NT2/D1 (cell line): ENCODE measurements around the gene TTLL4.

Experiments used
- DNase-seq: peaks from one replicate; pipeline ENCODE4 v3.0.0-alpha.2; 2011; ENCODE audit warnings: low read depth, low spot score
- H3K27me3 ChIP-seq: 2 replicates; pipeline ENCODE4 v1.6.0; 2011; ENCODE audit warnings: mild to moderate bottlenecking; ENCODE audit not compliant: insufficient read length, insufficient read depth
- H3K36me3 ChIP-seq: 2 replicates; pipeline ENCODE4 v1.6.1; 2011; ENCODE audit warnings: mild to moderate bottlenecking, low read length, mixed read lengths; ENCODE audit not compliant: insufficient read depth, insufficient read length
- H3K4me1 ChIP-seq: 2 replicates; pipeline ENCODE4 v1.5.1; 2011; ENCODE audit not compliant: insufficient read depth, insufficient read length
- H3K4me3 ChIP-seq: 2 replicates; pipeline ENCODE4 v1.5.1; 2011; ENCODE audit warnings: low read depth; ENCODE audit not compliant: insufficient read length
- H3K9ac ChIP-seq: 2 replicates; pipeline ENCODE4 v1.6.0; 2011; ENCODE audit warnings: low read depth; ENCODE audit not compliant: insufficient read length
- H3K9me3 ChIP-seq: 2 replicates; pipeline ENCODE4 v1.5.1; 2011; ENCODE audit warnings: mild to moderate bottlenecking, low read length; ENCODE audit not compliant: insufficient read depth
- SUZ12 ChIP-seq: IDR thresholded peaks from 2 replicates; pipeline ENCODE4 v1.6.1; 2011; ENCODE audit not compliant: insufficient read length, insufficient read depth; ENCODE audit errors: extremely low read depth
- YY1 ChIP-seq: IDR thresholded peaks from 2 replicates; pipeline ENCODE4 v1.6.1; 2011; ENCODE audit not compliant: insufficient read length, insufficient read depth
- ZNF274 ChIP-seq: IDR thresholded peaks from 2 replicates; pipeline ENCODE4 v1.6.1; 2011; ENCODE audit warnings: mild to moderate bottlenecking, low read depth, low read length

TTLL4 gene

GRCh38 chr2:218701806-218702205 is 8.8 kb upstream of the TTLL4 start:
- no peak overlapping the region for H3K9ac ChIP-seq
- H3K4me3 ChIP-seq = no peak overlapping the region
- TF ChIP-seq ZNF274 = no peak
- TF ChIP-seq SUZ12 = no peak
- no peak for TF ChIP-seq YY1
- H3K36me3 ChIP-seq = peaks cover 53% of the 10 kb centered on the region
- no peaks in the 10 kb centered on the region for H3K4me1 ChIP-seq
- H3K27me3 ChIP-seq = no peaks in the 10 kb centered on the region
- no peaks in the 10 kb centered on the region for H3K9me3 ChIP-seq
- DNase-seq = no peak

- Histone ChIP-seq H3K36me3 (peaks cover 38% of the 10 kb centered on the region), H3K4me3 (no peak overlapping the region), H3K27me3 (no peaks in the 10 kb centered on the region), H3K9ac (no peak overlapping the region), H3K4me1 (no peaks in the 10 kb centered on the region), H3K9me3 (no peaks in the 10 kb centered on the region)
- TF ChIP-seq YY1 = no peak
- no peak for TF ChIP-seq SUZ12
- TF ChIP-seq ZNF274 = no peak
- no peak for DNase-seq
Observed at GRCh38 chr2:218703341-218703740, 7.3 kb upstream of the TTLL4 start.

- Histone ChIP-seq H3K4me1 (no peaks in the 10 kb centered on the region), H3K9ac (no peak overlapping the region), H3K9me3 (no peaks in the 10 kb centered on the region), H3K36me3 (peaks cover 13% of the 10 kb centered on the region), H3K27me3 (no peaks in the 10 kb centered on the region), H3K4me3 (no peak overlapping the region)
- DNase-seq = no peak
- TF ChIP-seq YY1 (no peak), ZNF274 (no peak), SUZ12 (no peak)
Observed at GRCh38 chr2:218708086-218708485, 2.5 kb upstream of the TTLL4 start.

GRCh38 chr2:218709908-218710307 is 727 bp upstream of the TTLL4 start:
- H3K4me3 ChIP-seq = no peak overlapping the region

GRCh38 chr2:218710334-218710686 is 325 bp upstream of the TTLL4 start:
- Histone ChIP-seq H3K36me3 (peaks cover 29% of the 10 kb centered on the region), H3K4me1 (no peaks in the 10 kb centered on the region), H3K9me3 (no peaks in the 10 kb centered on the region), H3K27me3 (no peaks in the 10 kb centered on the region), H3K4me3 (peak overlapping the region; percentile 98), H3K9ac (no peak overlapping the region)
- no peak for DNase-seq
- no peak for TF ChIP-seq YY1
- TF ChIP-seq ZNF274 = no peak
- TF ChIP-seq SUZ12 = no peak

More at GRCh38 chr2:218709908-218710307, 727 bp upstream of the TTLL4 start:
- no peaks in the 10 kb centered on the region for H3K9me3 ChIP-seq
- H3K27me3 ChIP-seq = no peaks in the 10 kb centered on the region
- no peak for DNase-seq
- TF ChIP-seq ZNF274 = no peak
- TF ChIP-seq SUZ12 = no peak
- TF ChIP-seq YY1 = no peak
- H3K36me3 ChIP-seq = peaks cover 27% of the 10 kb centered on the region
- H3K9ac ChIP-seq = no peak overlapping the region
- H3K4me1 ChIP-seq = no peaks in the 10 kb centered on the region

GRCh38 chr2:218711550-218711929 is 905 bp downstream of the TTLL4 start:
- TF ChIP-seq YY1 = no peak
- no peak for TF ChIP-seq SUZ12
- TF ChIP-seq ZNF274 = no peak
- Histone ChIP-seq H3K9me3 (no peaks in the 10 kb centered on the region), H3K27me3 (no peaks in the 10 kb centered on the region), H3K36me3 (peaks cover 40% of the 10 kb centered on the region), H3K4me3 (peak overlapping the region; percentile 98), H3K4me1 (no peaks in the 10 kb centered on the region), H3K9ac (peak overlapping the region; percentile 99)
- DNase-seq = no peak

GRCh38 chr2:218713922-218714321 is 3.3 kb downstream of the TTLL4 start:
- no peaks in the 10 kb centered on the region for H3K4me1 ChIP-seq
- TF ChIP-seq YY1 (no peak), ZNF274 (no peak), SUZ12 (no peak)
- no peak overlapping the region for H3K9ac ChIP-seq
- peaks cover 58% of the 10 kb centered on the region for H3K36me3 ChIP-seq
- no peaks in the 10 kb centered on the region for H3K9me3 ChIP-seq
- no peak for DNase-seq
- H3K4me3 ChIP-seq = no peak overlapping the region
- H3K27me3 ChIP-seq = no peaks in the 10 kb centered on the region
